HEK293T (cell line): ENCODE data around the gene RND1.

Experiments
- CTCF ChIA-PET: fragments of 350-600 bp; formaldehyde crosslinking; extraction: SDS; loops from one replicate; lab custom pipeline; 2021; ENCODE audit warnings: antibody characterized with exemption, inconsistent platforms; lab: Yijun Ruan, JAX
- POLR2A ChIA-PET: fragments of 350-600 bp; formaldehyde crosslinking; extraction: SDS; loops from one replicate; lab custom pipeline; 2020; ENCODE audit warnings: antibody characterized with exemption, inconsistent platforms; lab: Yijun Ruan, JAX
- DNase-seq: peaks from one replicate; pipeline ENCODE4 v3.0.0; 2012; ENCODE audit warnings: mixed read lengths; ENCODE audit errors: extremely low spot score
- ARNT ChIP-seq: fragments of 450-650 bp; IDR thresholded peaks from 2 replicates; pipeline ENCODE4 v1.6.1; 2017; ENCODE audit warnings: mild to moderate bottlenecking
- BHLHE40 ChIP-seq: fragments of 450-650 bp; IDR thresholded peaks from 2 replicates; pipeline ENCODE4 v1.6.1; 2016; ENCODE audit warnings: mild to moderate bottlenecking, moderate library complexity, borderline replicate concordance
- CTBP1 ChIP-seq: fragments of 450-650 bp; IDR thresholded peaks from 2 replicates; pipeline ENCODE4 v1.6.1; 2016; ENCODE audit warnings: borderline replicate concordance
- ELF4 ChIP-seq: fragments of 450-650 bp; IDR thresholded peaks from 2 replicates; pipeline ENCODE4 v1.6.1; 2017; ENCODE audit warnings: antibody characterized with exemption
- FOXA1 ChIP-seq: fragments of 450-650 bp; IDR thresholded peaks from 2 replicates; pipeline ENCODE4 v1.6.1; 2016; ENCODE audit warnings: mild to moderate bottlenecking
- FOXK2 ChIP-seq: fragments of 450-650 bp; IDR thresholded peaks from 2 replicates; pipeline ENCODE4 v1.6.1; 2016; ENCODE audit warnings: mild to moderate bottlenecking
- FOXM1 ChIP-seq: fragments of 450-650 bp; IDR thresholded peaks from 2 replicates; pipeline ENCODE4 v1.6.1; 2017; ENCODE audit warnings: mild to moderate bottlenecking, borderline replicate concordance
- HDGF ChIP-seq: fragments of 450-650 bp; IDR thresholded peaks from 2 replicates; pipeline ENCODE4 v1.6.1; 2017; ENCODE audit warnings: antibody characterized with exemption, borderline replicate concordance
- L3MBTL2 ChIP-seq: fragments of 450-650 bp; conservative IDR thresholded peaks from 2 replicates; pipeline ENCODE4 v1.6.1; 2016; ENCODE audit warnings: mild to moderate bottlenecking
- LEF1 ChIP-seq: fragments of 450-650 bp; IDR thresholded peaks from 2 replicates; pipeline ENCODE4 v1.6.1; 2017; ENCODE audit warnings: mild to moderate bottlenecking, borderline replicate concordance
- NFRKB ChIP-seq: fragments of 450-650 bp; IDR thresholded peaks from 2 replicates; pipeline ENCODE4 v1.6.1; 2016; ENCODE audit warnings: mild to moderate bottlenecking, moderate library complexity
- PKNOX1 ChIP-seq: fragments of 450-650 bp; IDR thresholded peaks from 2 replicates; pipeline ENCODE4 v1.6.1; 2016
- SP1 ChIP-seq: fragments of 450-650 bp; IDR thresholded peaks from 2 replicates; pipeline ENCODE4 v1.6.1; 2017
- SUZ12 ChIP-seq: fragments of 450-650 bp; IDR thresholded peaks from 2 replicates; pipeline ENCODE4 v1.6.1; 2016; ENCODE audit warnings: mild to moderate bottlenecking
- TARDBP ChIP-seq: fragments of 450-650 bp; IDR thresholded peaks from 2 replicates; pipeline ENCODE4 v1.6.1; 2016
- ZNF384 ChIP-seq: fragments of 450-650 bp; IDR thresholded peaks from 2 replicates; pipeline ENCODE4 v1.6.1; 2016

RND1 gene

DNA sequence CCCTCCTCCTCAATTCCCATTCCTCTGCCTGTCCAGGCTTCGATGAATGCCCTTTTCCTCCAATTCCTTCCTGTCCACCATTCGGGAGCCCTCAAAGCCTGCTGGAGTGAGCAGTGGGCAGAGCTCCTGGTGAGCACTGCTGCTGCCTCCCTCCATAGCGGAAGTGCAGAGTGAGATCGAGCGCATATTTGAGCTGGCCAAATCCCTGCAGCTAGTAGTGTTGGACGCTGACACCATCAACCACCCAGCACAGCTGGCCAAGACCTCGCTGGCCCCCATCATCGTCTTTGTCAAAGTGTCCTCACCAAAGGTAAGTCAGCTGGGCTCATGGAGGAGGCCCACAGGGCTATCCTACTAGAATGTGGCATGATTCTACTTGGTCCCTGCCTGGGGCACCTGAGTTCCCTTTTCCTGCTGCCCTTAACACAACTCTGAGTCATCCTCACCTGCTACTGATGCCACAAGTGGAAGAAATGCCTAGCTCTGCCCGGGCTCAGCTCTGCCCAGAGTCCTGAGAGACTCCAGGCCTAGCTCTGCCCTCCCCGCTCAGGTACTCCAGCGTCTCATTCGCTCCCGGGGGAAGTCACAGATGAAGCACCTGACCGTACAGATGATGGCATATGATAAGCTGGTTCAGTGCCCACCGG lies 39.3 kb downstream of the RND1 start:
- ChIA-PET POLR2A (interaction anchor here (1.2 to 3.1 kb wide), 2 partner anchors 10 to 26 kb away, joined by 6 to 14 read pairs; partner anchors contain the start of gene DDX23), CTCF (interaction anchor here (1.0 to 1.9 kb wide), 3 partner anchors 11 to 170 kb away, joined by 3 to 10 read pairs (median 7); no protein-coding TSS in a partner anchor)
- TF ChIP-seq HDGF (no peak), BHLHE40 (no peak), LEF1 (no peak), CTBP1 (no peak), SUZ12 (no peak), TARDBP (no peak), ARNT (no peak), ZNF384 (no peak), FOXA1 (no peak), PKNOX1 (no peak), ELF4 (no peak), FOXK2 (no peak), SP1 (no peak), L3MBTL2 (no peak), FOXM1 (no peak), NFRKB (no peak)
- no peak for DNase-seq

DNA sequence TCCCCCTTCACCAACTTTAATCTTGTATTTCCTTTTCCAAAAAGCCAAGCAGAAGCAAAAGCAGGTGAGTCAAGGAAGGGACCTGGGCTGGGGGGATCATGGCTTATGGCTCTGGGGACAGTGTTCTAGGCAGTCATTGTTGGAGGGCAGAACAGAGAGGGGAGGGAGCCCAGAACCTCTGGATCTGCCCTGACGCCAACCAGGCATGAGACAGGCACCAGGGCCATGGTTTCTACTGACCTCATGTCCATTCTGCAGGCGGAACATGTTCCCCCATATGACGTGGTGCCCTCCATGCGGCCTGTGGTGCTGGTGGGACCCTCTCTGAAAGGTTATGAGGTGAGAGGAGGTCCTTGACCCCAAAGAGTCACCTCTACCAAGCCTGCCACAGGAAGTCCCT lies 40.8 kb downstream of the RND1 start:
- POLR2A ChIA-PET, result no interaction called here
- no peak for DNase-seq
- TF ChIP-seq FOXA1 (no peak), SUZ12 (no peak), FOXM1 (no peak), ELF4 (no peak), L3MBTL2 (no peak), TARDBP (no peak), SP1 (no peak), FOXK2 (no peak), BHLHE40 (no peak), ZNF384 (no peak)
- CTCF ChIA-PET, result interaction anchor here (1.0 kb wide), 1 partner anchor 10 kb away, joined by 6 read pairs; no protein-coding TSS in a partner anchor

DNA sequence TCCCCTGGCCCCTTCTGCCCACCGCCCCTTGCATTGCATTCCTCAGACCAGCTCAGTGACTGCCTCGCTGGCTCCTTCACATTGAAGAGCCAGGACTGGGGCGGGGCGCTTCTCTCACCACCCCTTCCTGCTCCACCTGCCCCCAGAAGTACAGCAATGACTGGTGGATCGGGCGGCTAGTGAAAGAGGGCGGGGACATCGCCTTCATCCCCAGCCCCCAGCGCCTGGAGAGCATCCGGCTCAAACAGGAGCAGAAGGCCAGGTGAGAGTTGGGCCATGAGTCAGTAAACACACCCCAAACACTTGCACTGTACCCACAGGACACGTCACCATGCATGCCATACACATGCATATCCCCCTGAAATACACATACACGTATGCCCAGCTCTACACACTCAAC lies 41.6 kb downstream of the RND1 start:
- CTCF ChIA-PET, result interaction anchor here (1.1 kb wide), 1 partner anchor 9 kb away, joined by 4 read pairs; no protein-coding TSS in a partner anchor
- TF ChIP-seq FOXM1 (no peak), ZNF384 (no peak), FOXA1 (no peak), SUZ12 (no peak), BHLHE40 (no peak), ARNT (no peak), LEF1 (no peak), HDGF (no peak), CTBP1 (no peak), TARDBP (no peak), ELF4 (no peak), FOXK2 (no peak), NFRKB (no peak)

DNA sequence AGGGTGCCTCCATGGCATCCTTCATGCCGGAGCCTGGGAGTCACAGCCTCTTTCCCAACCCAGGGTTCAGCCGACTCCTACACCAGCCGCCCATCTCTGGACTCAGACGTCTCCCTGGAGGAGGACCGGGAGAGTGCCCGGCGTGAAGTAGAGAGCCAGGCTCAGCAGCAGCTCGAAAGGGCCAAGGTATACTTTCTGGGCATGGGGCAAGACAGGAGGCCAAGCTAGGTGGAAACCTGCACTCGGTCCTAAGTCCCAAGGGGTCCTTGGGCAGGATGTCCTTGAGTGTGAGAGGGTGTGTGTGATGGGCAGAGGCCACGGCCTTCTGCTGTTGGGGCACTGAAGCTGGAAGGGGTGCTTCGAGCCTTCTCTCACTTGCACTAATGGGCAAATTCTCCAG lies 42.4 kb downstream of the RND1 start:
- CTCF ChIA-PET, result interaction anchor here (1.1 kb wide), 1 partner anchor 8 kb away, joined by 4 read pairs; no protein-coding TSS in a partner anchor
- DNase-seq, result no peak
- TF ChIP-seq ARNT (no peak), NFRKB (no peak), ELF4 (no peak), ZNF384 (no peak), SP1 (no peak), FOXM1 (no peak), FOXK2 (no peak), HDGF (no peak), FOXA1 (no peak), L3MBTL2 (no peak), LEF1 (no peak), PKNOX1 (no peak), SUZ12 (no peak), TARDBP (no peak), CTBP1 (no peak)
- POLR2A ChIA-PET, result interaction anchor here (0.8 to 1.6 kb wide), 3 partner anchors 8 to 12 kb away, joined by 3 to 5 read pairs (median 4); no protein-coding TSS in a partner anchor

More for the DNA sequence above, 41.6 kb downstream of the RND1 start:
- DNase-seq, result no peak
- POLR2A ChIA-PET, result interaction anchor here (0.8 to 1.6 kb wide), 3 partner anchors 8 to 12 kb away, joined by 3 to 5 read pairs (median 4); no protein-coding TSS in a partner anchor

DNA sequence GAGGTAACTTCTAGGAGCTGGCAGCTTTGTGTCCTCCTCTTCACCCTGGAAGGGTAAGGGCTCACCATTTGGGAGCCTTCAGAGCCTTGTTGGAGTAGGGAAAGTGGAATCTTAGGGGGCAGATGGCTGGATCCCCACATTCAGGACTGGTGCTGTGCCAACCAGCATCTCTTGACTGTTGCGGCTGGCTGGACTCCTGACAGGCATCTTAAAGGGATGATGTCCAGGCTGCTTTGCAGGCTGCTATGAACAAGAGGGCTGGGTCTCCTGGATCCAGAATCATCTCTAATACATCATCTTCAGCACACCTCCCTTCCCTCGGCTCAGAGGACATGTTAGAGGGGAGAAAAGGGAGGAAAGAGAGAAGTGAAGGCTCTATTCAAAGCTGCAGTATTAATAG lies 43.0 kb downstream of the RND1 start:
- DNase-seq, result no peak
- ChIA-PET POLR2A (interaction anchor here (1.5 to 1.6 kb wide), 2 partner anchors 13 to 29 kb away, joined by 3 to 5 read pairs; partner anchors contain the start of gene DDX23), CTCF (no interaction called here)
- TF ChIP-seq FOXK2 (no peak), BHLHE40 (no peak), ELF4 (no peak), L3MBTL2 (no peak), FOXA1 (no peak), PKNOX1 (no peak)

GRCh38 chr12:48822139-48822538 lies 43.5 kb downstream of the RND1 start:
- DNase-seq, result no peak
- ChIA-PET CTCF (no interaction called here), POLR2A (interaction anchor here (1.5 kb wide), 1 partner anchor 30 kb away, joined by 3 read pairs; the partner anchor contains the start of gene DDX23)
- TF ChIP-seq NFRKB (no peak), SP1 (no peak), ZNF384 (no peak), L3MBTL2 (no peak), LEF1 (no peak), ARNT (no peak), CTBP1 (no peak), PKNOX1 (no peak), BHLHE40 (no peak), SUZ12 (no peak), ELF4 (no peak)
